OCI-LY3 (cell line): Measurements from ENCODE around the gene COCH.

Experiments
- H2AFZ ChIP-seq: fragments of 200-600, 300-600 bp; shearing (Covaris generic); 2 replicates; pipeline ENCODE4 v1.6.0; 2014; ENCODE audit warnings: antibody characterized with exemption, low read depth, low read length
- H3K27ac ChIP-seq: fragments of 200-600, 300-600 bp; sonication (generic); 2 replicates; pipeline ENCODE4 v1.5.1; 2014; ENCODE audit warnings: mild to moderate bottlenecking, low read length, moderate library complexity, mixed read lengths
- H3K27me3 ChIP-seq: fragments of 200-600, 300-600 bp; sonication (generic); 2 replicates; pipeline ENCODE4 v1.6.1; 2014; ENCODE audit warnings: low read depth, low read length, mixed read lengths
- H3K36me3 ChIP-seq: fragments of 200-600, 300-600 bp; sonication (generic); replicated peaks from 2 replicates; pipeline ENCODE3; 2014; ENCODE audit warnings: low read depth, low read length, mixed read lengths
- H3K4me1 ChIP-seq: fragments of 300-600, 200-600 bp; sonication (generic); 2 replicates; pipeline ENCODE4 v1.6.1; 2014; ENCODE audit warnings: low read length, mixed read lengths
- H3K4me2 ChIP-seq: fragments of 200-600, 300-600 bp; sonication (generic); 2 replicates; pipeline ENCODE4 v1.6.1; 2014; ENCODE audit warnings: low read length, mixed read lengths
- H3K4me3 ChIP-seq: fragments of 300-600, 200-600 bp; sonication (generic); 2 replicates; pipeline ENCODE4 v1.5.1; 2014; ENCODE audit warnings: antibody characterized with exemption, mild to moderate bottlenecking, low read length, moderate library complexity
- H3K79me2 ChIP-seq: fragments of 300-600, 200-600 bp; shearing (Covaris generic); 2 replicates; pipeline ENCODE4 v1.6.1; 2014; ENCODE audit warnings: mild to moderate bottlenecking, low read length, mixed read lengths
- H3K9ac ChIP-seq: fragments of 300-600, 200-600 bp; shearing (Covaris generic); 2 replicates; pipeline ENCODE4 v1.6.0; 2014; ENCODE audit warnings: mild to moderate bottlenecking, low read length, moderate library complexity
- H3K9me3 ChIP-seq: fragments of 200-600, 300-600 bp; shearing (Covaris generic); 2 replicates; pipeline ENCODE4 v1.6.1; 2014; ENCODE audit warnings: low read length, mixed read lengths; ENCODE audit not compliant: insufficient read depth
- H4K20me1 ChIP-seq: fragments of 200-600, 300-600 bp; sonication (generic); 2 replicates; pipeline ENCODE4 v1.6.1; 2016; ENCODE audit warnings: low read length, mixed read lengths; ENCODE audit not compliant: insufficient read depth
- CTCF ChIP-seq: fragments of 200-600, 300-600 bp; sonication (generic); IDR thresholded peaks from 2 replicates; pipeline ENCODE4 v1.5.1; 2014; ENCODE audit warnings: antibody characterized with exemption, low read length, low read depth
- EZH2phosphoT487 ChIP-seq: fragments of 200-600 bp; shearing (Covaris generic); IDR thresholded peaks from 2 replicates; pipeline ENCODE4 v1.6.1; 2018; ENCODE audit warnings: antibody characterized with exemption, mixed run types, low read depth

COCH gene

DNA sequence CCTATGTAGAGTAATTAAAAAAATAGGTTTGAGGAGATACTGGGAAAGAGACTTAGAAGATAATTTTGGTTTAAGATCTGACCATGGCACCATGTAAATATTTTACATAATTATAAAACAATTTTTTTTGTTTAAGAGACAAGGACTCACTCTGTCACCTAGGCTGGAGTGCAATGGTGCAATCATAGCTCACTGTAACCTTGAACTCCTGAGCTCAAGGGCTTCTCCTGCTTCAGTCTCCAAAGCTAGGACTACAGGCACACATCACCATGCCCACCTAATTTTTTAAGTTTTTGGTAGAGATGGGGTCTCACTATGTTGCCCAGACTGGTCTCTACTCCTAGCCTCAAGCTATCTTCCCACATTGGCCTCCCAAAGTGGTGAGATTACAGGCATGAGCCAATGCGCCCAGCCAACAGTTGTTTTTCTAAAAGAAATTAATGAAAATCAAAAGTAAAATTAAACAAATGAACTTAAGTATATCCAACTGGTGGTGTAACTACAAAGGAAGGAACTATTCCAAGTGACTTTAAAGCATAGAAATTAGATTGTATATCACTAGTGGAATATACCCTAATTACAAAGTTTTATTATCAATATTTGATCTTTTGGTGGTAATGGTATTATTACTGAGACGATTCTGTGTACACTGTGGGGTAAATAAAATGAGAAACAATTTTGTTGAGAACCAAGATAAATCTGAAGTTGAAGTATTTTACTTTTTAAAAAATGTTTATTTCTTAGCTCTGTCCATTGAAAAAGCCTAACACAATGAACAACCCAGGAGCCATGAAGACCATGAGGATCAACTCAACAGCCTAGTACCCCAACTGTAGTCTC, 29.1 kb downstream of the COCH start:
- Histone ChIP-seq H3K9me3 (no peaks in the 10 kb centered on the region), H3K4me1 (no peaks in the 10 kb centered on the region), H3K27me3 (no peaks in the 10 kb centered on the region), H3K36me3 (peaks cover 7% of the 10 kb centered on the region), H3K4me3 (no peak overlapping the region), H3K9ac (no peak overlapping the region), H3K27ac (no peak overlapping the region), H4K20me1 (no peaks in the 10 kb centered on the region), H2AFZ (no peak overlapping the region), H3K4me2 (no peak overlapping the region), H3K79me2 (no peaks in the 10 kb centered on the region)
- no peak for TF ChIP-seq EZH2phosphoT487
- no peak for TF ChIP-seq CTCF

GRCh38 chr14:30906752-30907658, 32.6 kb downstream of the COCH start:
- H3K27me3 ChIP-seq, result no peaks in the 10 kb centered on the region
- no peak for TF ChIP-seq EZH2phosphoT487
- peak; percentile 69 for TF ChIP-seq CTCF
- H3K27ac ChIP-seq, result no peak overlapping the region
- no peak overlapping the region for H3K9ac ChIP-seq
- H2AFZ ChIP-seq, result no peak overlapping the region
- no peaks in the 10 kb centered on the region for H3K79me2 ChIP-seq
- H3K4me1 ChIP-seq, result no peaks in the 10 kb centered on the region
- H3K4me2 ChIP-seq, result no peak overlapping the region
- H3K36me3 ChIP-seq, result peaks cover 20% of the 10 kb centered on the region
- no peaks in the 10 kb centered on the region for H4K20me1 ChIP-seq
- H3K9me3 ChIP-seq, result no peaks in the 10 kb centered on the region
- no peak overlapping the region for H3K4me3 ChIP-seq

DNA sequence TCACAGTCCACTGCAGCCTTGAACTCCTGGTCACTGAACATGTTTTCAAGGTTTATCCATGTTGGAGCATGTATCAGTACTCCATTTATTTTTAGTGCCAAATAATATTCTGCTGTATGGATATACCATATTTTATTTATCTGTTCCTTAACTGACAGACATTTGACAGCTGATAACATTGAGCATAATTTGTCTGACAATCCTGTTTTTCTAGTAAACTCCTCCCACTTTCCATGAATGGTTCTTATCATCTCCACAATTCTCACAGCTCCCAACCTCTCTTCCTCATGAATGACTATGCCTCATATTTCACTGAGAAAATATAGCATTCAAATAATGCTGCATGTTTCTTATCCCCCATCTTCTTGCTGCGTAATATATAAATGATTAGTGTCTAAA, 33.3 kb downstream of the COCH start:
- H3K4me2 ChIP-seq, result no peak overlapping the region
- H3K4me3 ChIP-seq, result no peak overlapping the region
- H2AFZ ChIP-seq, result no peak overlapping the region
- no peak overlapping the region for H3K9ac ChIP-seq
- no peaks in the 10 kb centered on the region for H3K9me3 ChIP-seq
- H3K27ac ChIP-seq, result no peak overlapping the region
- peaks cover 20% of the 10 kb centered on the region for H3K36me3 ChIP-seq
- H3K4me1 ChIP-seq, result no peaks in the 10 kb centered on the region
- no peaks in the 10 kb centered on the region for H3K79me2 ChIP-seq
- TF ChIP-seq CTCF (no peak), EZH2phosphoT487 (no peak)
- H3K27me3 ChIP-seq, result no peaks in the 10 kb centered on the region
- no peaks in the 10 kb centered on the region for H4K20me1 ChIP-seq

DNA sequence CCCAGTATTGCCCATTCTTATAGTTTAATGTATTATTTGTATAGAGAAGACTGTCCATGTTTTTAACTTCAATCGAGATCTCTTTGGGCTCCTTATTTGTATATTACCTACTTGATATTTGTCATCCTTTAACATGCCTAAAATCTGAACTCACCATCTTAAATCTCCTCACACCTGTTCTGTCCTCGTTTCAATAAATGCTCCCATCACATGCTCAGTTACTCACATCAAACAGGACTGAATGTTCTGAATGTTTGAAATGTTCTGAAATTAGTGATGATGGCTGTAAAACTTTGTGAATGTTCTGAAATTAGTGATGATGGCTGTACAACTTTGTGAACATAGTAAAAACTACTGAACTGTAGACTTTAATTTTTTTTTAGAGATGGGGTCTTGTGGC, 34.5 kb downstream of the COCH start:
- TF ChIP-seq EZH2phosphoT487 (no peak), CTCF (no peak)
- no peak overlapping the region for H3K9ac ChIP-seq
- no peak overlapping the region for H3K4me3 ChIP-seq
- H3K36me3 ChIP-seq, result peaks cover 20% of the 10 kb centered on the region
- no peak overlapping the region for H3K4me2 ChIP-seq
- no peak overlapping the region for H2AFZ ChIP-seq
- H3K27me3 ChIP-seq, result no peaks in the 10 kb centered on the region
- H4K20me1 ChIP-seq, result no peaks in the 10 kb centered on the region
- H3K9me3 ChIP-seq, result no peaks in the 10 kb centered on the region
- H3K79me2 ChIP-seq, result no peaks in the 10 kb centered on the region
- H3K4me1 ChIP-seq, result no peaks in the 10 kb centered on the region
- H3K27ac ChIP-seq, result no peak overlapping the region
